Measurements from ENCODE around the gene MFAP3.

The MFAP3 gene

DNA sequence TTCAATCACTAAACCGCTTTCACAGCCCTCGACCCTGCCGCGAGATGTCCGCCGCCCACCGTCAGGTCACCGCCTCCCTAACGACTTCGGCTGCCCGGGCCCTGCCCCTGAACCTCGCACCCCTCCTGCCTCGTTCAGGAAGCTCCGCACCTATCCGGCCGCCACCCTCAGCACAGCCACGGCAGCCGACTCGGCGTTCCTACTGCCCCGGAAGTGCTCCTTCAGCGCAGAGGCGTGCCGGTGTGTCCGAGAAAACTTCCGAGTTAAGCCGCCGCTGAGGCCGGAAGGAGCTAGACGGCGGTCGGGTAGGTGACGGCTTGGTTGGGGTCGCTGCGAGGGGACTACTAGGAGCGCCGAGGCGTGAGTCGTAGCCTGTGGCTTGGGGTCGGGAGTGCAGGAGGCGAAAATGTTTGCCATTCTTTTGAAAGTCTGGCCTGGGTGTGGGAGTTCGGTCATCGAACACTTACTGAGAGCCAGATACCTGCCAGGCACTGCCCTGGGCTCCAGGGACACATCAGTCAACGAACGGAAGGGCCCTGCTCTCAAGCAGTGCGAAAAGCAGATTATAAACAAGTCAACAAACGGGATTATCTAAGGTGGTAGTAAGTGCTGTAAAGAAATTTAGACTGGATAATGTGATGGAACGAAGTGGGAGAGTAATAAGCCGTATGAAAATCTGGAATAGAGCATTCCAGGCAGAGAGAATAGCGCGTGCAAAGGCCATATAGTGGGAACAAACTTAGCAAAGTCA lies at the start of gene MFAP3, which contains the start of gene FAM114A2:
TSS of gene MFAP3 (plus strand) at position 261 of the 751 bp plus-strand sequence. CDS start 10,756 bp downstream, outside the sequence.
TSS of gene FAM114A2 (minus strand) at position 204 of the 751 bp plus-strand sequence. CDS start 3,957 bp downstream, outside the sequence.
- TF ChIP-seq, protein P1, sequence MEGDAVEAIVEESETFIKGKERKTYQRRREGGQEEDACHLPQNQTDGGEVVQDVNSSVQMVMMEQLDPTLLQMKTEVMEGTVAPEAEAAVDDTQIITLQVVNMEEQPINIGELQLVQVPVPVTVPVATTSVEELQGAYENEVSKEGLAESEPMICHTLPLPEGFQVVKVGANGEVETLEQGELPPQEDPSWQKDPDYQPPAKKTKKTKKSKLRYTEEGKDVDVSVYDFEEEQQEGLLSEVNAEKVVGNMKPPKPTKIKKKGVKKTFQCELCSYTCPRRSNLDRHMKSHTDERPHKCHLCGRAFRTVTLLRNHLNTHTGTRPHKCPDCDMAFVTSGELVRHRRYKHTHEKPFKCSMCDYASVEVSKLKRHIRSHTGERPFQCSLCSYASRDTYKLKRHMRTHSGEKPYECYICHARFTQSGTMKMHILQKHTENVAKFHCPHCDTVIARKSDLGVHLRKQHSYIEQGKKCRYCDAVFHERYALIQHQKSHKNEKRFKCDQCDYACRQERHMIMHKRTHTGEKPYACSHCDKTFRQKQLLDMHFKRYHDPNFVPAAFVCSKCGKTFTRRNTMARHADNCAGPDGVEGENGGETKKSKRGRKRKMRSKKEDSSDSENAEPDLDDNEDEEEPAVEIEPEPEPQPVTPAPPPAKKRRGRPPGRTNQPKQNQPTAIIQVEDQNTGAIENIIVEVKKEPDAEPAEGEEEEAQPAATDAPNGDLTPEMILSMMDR (IDR thresholded peaks at IDR 0.05; ENCODE audit: poor library complexity, severe bottlenecking): no peak
- Histone ChIP-seq H3K4me3 (ENCODE audit: severe bottlenecking) (peak within 1 kb of the TSS; percentile 56), H3K27ac (ENCODE audit: poor library complexity, severe bottlenecking) (peak within 1 kb of the TSS; percentile 63), H3K36me3 (ENCODE audit: low read depth) (peaks cover 19% of the 10 kb centered on the region), H3K9me3 (ENCODE audit: severe bottlenecking) (no peaks in the 10 kb centered on the region), H3K27me3 (ENCODE audit: insufficient read depth, poor library complexity, severe bottlenecking) (no peaks in the 10 kb centered on the region), H3K4me1 (ENCODE audit: insufficient read depth, poor library complexity, severe bottlenecking) (peaks cover 18% of the 10 kb centered on the region)
- peak; percentile 99 for ATAC-seq (ENCODE audit: low read depth)
- peak; percentile 97 for DNase-seq (ENCODE audit: low spot score)

DNA sequence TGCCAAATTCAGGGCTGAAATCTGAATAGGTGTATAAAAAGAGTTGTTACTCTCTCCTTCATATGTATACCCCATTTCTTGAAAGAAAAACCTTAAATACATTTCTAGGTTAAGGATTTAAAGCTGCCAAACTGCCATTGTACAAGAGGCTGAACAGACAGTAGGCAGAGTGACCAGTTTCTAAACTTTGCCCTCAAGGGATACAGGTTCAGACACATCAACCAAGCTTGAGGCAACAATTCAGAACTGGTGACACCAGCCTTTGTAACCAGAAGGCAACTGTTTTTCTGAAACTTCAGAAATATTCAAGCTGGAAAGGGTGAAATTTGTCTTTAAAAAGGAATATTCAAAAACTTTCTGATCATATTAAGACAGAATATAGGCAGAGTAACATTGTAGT lies 47.6 kb upstream of the MFAP3 start:
- Histone ChIP-seq H3K27me3 (ENCODE audit: insufficient read depth, poor library complexity, severe bottlenecking) (no peaks in the 10 kb centered on the region), H3K4me1 (ENCODE audit: insufficient read depth, poor library complexity, severe bottlenecking) (peaks cover 7% of the 10 kb centered on the region), H3K27ac (ENCODE audit: poor library complexity, severe bottlenecking) (no peak overlapping the region), H3K36me3 (ENCODE audit: low read depth) (peaks cover 23% of the 10 kb centered on the region), H3K4me3 (ENCODE audit: severe bottlenecking) (no peak overlapping the region), H3K9me3 (ENCODE audit: severe bottlenecking) (no peaks in the 10 kb centered on the region)
- ATAC-seq (ENCODE audit: low read depth): peak; percentile 76
- DNase-seq (ENCODE audit: low spot score): no peak
- TF ChIP-seq, protein P1 (IDR thresholded peaks at IDR 0.05; ENCODE audit: poor library complexity, severe bottlenecking): no peak

DNA sequence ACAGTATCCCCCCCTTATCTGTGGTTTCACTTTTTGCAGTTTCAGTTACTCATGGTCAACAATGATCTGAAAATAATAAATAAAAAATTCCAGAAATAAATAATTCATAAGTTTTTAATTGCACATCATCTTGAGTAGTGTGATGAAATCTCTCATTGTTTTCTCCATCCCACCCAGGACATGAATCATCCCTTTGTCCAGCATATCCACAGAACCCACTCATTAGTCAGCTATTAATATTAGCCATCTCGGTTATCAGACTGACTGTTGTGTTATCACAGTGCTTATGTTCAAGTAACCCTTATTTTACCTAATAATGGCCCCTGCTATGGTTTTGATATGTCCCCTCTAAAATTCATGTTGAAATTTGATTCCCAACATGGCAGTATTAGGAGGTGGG lies 40.8 kb upstream of the MFAP3 start:
- ATAC-seq (ENCODE audit: low read depth): peak; percentile 45; the same call in 1 of the 3 replicates
- no peak overlapping the region for H3K27ac ChIP-seq (ENCODE audit: poor library complexity, severe bottlenecking)
- H3K4me3 ChIP-seq (ENCODE audit: severe bottlenecking): no peak overlapping the region
- H3K27me3 ChIP-seq (ENCODE audit: insufficient read depth, poor library complexity, severe bottlenecking): no peaks in the 10 kb centered on the region
- H3K4me1 ChIP-seq (ENCODE audit: insufficient read depth, poor library complexity, severe bottlenecking): peaks cover 4% of the 10 kb centered on the region
- H3K9me3 ChIP-seq (ENCODE audit: severe bottlenecking): no peaks in the 10 kb centered on the region
- TF ChIP-seq, protein P1 (IDR thresholded peaks at IDR 0.05; ENCODE audit: poor library complexity, severe bottlenecking): no peak
- DNase-seq (ENCODE audit: low spot score): no peak
- peaks cover 67% of the 10 kb centered on the region for H3K36me3 ChIP-seq (ENCODE audit: low read depth)

DNA sequence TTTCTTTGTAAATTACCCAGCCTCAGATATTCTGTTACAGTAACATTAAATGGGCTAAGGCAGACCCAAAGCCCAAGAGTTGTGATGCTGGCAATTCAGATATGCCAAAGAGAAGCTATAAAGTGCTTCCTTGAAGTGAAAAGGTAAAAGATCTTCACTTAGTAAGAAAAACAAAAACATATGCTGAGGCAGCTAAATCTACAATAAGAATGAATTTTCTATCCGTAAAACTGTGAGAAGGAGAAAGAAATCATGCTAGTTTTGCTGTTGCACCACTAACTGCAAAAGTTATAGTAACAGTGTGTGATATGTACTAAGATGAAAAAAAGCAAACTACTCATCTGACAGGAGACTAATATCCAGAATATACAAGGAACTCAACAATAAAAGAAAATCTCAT lies 40.0 kb upstream of the MFAP3 start:
- no peak for ATAC-seq (ENCODE audit: low read depth)
- Histone ChIP-seq H3K27me3 (ENCODE audit: insufficient read depth, poor library complexity, severe bottlenecking) (no peaks in the 10 kb centered on the region), H3K4me1 (ENCODE audit: insufficient read depth, poor library complexity, severe bottlenecking) (peaks cover 4% of the 10 kb centered on the region), H3K27ac (ENCODE audit: poor library complexity, severe bottlenecking) (no peak overlapping the region), H3K9me3 (ENCODE audit: severe bottlenecking) (no peaks in the 10 kb centered on the region), H3K36me3 (ENCODE audit: low read depth) (peaks cover 64% of the 10 kb centered on the region), H3K4me3 (ENCODE audit: severe bottlenecking) (no peak overlapping the region)
- DNase-seq (ENCODE audit: low spot score): no peak
- TF ChIP-seq, protein P1 (IDR thresholded peaks at IDR 0.05; ENCODE audit: poor library complexity, severe bottlenecking): no peak

DNA sequence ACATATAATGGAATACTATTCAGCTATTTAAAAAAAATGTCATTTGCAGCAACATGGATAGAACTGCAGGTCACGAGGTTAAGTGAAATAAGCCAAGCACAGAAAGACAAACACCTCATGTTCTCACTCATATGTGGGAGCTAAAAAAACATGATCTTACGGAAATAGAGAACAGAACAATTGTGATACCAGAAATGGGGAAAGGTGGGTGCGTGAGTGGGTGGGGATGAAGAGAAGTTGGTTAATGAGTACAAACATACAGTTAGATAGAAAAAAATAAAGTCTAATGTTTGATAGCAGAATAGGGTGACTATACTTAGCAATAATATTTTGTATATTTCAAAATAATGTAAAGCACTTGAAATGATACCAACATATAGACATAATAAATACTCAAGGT lies 38.8 kb upstream of the MFAP3 start:
- H3K4me3 ChIP-seq (ENCODE audit: severe bottlenecking): no peak overlapping the region
- ATAC-seq (ENCODE audit: low read depth): no peak

More for the DNA sequence above, 38.8 kb upstream of the MFAP3 start:
- no peaks in the 10 kb centered on the region for H3K9me3 ChIP-seq (ENCODE audit: severe bottlenecking)
- peaks cover 52% of the 10 kb centered on the region for H3K36me3 ChIP-seq (ENCODE audit: low read depth)
- no peak overlapping the region for H3K27ac ChIP-seq (ENCODE audit: poor library complexity, severe bottlenecking)
- TF ChIP-seq, protein P1 (IDR thresholded peaks at IDR 0.05; ENCODE audit: poor library complexity, severe bottlenecking): no peak
- DNase-seq (ENCODE audit: low spot score): no peak
- H3K4me1 ChIP-seq (ENCODE audit: insufficient read depth, poor library complexity, severe bottlenecking): peaks cover 4% of the 10 kb centered on the region
- no peaks in the 10 kb centered on the region for H3K27me3 ChIP-seq (ENCODE audit: insufficient read depth, poor library complexity, severe bottlenecking)

Data from RWPE2 (cell line).